Tibial nerve (tissue), 3 donors: ENCODE measurements around the gene RTF1.
"Not testable (repeated sequence)": the region's sequence is repeated elsewhere in the genome, so short reads cannot be mapped to it uniquely, and the experiment has no call there.

Experiments
- CTCF ChIP-seq, 5 experiments: fragments of 200-600 bp in 3 of 5; fragments of 450-650 bp in 2 of 5; sonication (generic) in 3 of 5; IDR thresholded peaks; one replicate each; pipeline ENCODE4 v1.5.1; 2016 to 2019; ENCODE audit warnings: antibody characterized with exemption in 5 of 5, mild to moderate bottlenecking in 3 of 5, moderate library complexity in 2 of 5
- POLR2A ChIP-seq, 2 donors: fragments of 450-650 bp; IDR thresholded peaks; one replicate each; pipeline ENCODE4 v1.6.1; 2017; ENCODE audit warnings: antibody characterized with exemption in 2 of 2, mild to moderate bottlenecking in 2 of 2, moderate library complexity in 2 of 2

- TF ChIP-seq CTCF, POLR2A (IDR thresholded peaks at IDR 0.05): not testable (repeated sequence)
These were observed 52.7 kb downstream of the RTF1 start for GRCh38 chr15:41469644-41470043.
